Fibroblast of skin of scalp (primary cell): ENCODE measurements around the gene ZNF606. TPM values are rescaled to one million over a fixed set of nuclear protein-coding genes. Genes with fewer than 3 reads are reported as not detected.

Experiments used
- DNase-seq: peaks from one replicate; pipeline ENCODE4 v3.0.0-alpha.2; 2013
- polyA plus RNA-seq, 2 experiments: library from polyadenylated mRNA; unstranded; fragments of 120-200 nt; gene quantifications; one replicate each; pipeline ENCODE4 v1.2.1, GENCODE V29; 2013; ENCODE audit not compliant: insufficient read length in 2 of 2

Gene ZNF606
- 4.8 TPM for polyA plus RNA-seq (2013, experiment 1 of 2; ENCODE audit: insufficient read length)
- polyA plus RNA-seq (2013, experiment 2 of 2; ENCODE audit: insufficient read length), result 5.2 TPM

DNA sequence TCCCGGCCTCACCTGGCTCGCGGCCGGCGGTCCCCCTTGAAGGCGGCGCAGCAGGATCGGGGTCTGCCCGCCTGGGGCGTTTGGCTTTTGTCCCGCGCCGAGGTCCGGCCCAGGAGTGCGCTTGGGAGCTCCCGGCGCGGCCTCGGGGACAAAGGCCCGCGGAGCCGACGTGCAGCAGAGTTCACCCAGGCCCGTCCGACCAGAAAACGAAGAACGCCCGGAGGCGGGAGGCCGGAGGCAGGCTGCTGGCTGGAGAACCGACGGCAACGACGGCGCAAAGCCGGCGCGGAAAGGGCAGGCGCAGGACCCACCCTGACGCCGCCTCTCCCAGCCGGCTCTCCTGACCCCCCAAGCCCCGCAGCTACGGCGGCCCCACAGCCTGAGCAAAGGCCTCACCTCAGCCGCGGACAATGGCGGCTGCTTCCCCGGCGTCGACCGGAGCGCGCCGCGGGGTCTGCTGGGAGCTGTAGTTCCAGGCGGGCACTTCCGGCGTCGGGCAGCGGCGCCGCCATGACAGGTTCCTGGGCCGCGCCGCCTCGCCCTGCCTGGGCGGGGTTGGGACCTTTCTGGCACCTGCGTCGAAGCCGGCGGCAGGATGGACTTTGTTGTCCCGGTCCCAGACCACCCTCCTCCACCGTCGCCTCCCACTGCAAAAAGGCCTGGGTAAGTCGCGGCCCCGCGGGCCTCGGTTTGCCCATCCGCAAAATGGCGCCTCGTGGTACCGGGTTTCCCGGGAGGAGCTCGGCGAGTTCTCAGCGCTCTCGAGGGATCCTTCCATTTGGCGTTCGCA is at the start of gene ZNF606:
Gene ZNF606, minus strand, starts transcription at position 437 of the 790 bp plus-strand sequence. CDS start 1,501 bp downstream, outside the sequence.
- DNase-seq, result peak; percentile 90

DNA sequence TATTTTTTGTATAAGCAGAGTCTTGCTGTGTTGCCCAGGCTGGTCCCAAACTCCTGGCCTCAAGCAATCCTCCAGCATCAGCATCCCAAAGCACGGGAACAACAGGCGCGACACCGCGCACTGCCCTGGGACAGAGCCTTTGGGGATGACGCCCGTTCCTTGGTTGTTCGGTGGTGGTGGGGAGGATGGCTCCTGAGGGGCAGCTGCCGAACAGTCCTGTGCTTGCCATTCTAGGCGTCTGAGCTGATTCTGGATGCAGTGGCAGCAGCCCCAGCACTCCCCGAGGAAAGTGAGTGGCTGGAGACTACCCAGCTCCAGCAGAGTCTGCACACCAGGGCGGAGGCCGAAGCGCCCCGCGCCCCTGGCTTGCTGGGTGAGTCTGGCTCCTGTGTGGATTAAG is 49.6 kb upstream of the ZNF606 start:
- no peak for DNase-seq

DNA sequence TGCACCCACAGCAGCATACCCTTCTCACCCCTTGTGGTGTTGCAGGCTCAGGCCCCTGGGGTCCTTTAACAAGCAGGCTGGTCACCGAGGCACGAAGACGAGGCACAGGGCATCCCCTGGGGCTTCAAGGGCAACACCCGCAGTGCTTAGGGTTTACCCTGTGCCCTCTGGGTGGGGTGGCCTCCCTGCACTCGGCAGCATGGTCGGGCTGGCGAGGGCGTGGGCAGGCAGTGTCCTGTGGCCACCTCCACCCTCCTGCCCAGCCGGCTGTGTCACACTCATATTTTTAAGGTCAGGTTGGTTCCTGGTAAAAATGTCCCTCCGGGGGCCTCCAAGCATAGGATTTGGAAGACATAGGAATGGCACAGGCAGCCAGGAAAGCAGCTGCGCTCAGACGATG is 45.1 kb upstream of the ZNF606 start:
- no peak for DNase-seq

DNA sequence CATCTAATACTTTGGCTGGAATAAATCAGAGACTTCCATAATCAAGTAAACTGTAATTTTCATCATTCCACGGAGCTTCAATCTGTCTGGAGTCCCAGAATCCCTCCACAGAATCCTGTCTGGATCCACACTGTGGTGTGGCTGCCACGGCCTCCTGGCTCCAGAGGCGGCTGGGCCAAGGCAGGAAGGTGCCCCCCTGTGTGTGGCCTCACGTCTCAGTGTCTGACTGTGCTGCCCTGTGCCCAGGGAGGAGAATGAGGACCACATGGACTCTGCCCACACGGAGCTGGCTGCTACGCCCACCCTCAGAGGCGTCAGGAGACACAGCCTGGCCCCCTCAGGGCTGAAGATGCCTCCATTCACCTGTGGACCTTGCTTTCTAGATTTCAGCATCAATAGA is 44.2 kb upstream of the ZNF606 start:
- DNase-seq, result no peak

DNA sequence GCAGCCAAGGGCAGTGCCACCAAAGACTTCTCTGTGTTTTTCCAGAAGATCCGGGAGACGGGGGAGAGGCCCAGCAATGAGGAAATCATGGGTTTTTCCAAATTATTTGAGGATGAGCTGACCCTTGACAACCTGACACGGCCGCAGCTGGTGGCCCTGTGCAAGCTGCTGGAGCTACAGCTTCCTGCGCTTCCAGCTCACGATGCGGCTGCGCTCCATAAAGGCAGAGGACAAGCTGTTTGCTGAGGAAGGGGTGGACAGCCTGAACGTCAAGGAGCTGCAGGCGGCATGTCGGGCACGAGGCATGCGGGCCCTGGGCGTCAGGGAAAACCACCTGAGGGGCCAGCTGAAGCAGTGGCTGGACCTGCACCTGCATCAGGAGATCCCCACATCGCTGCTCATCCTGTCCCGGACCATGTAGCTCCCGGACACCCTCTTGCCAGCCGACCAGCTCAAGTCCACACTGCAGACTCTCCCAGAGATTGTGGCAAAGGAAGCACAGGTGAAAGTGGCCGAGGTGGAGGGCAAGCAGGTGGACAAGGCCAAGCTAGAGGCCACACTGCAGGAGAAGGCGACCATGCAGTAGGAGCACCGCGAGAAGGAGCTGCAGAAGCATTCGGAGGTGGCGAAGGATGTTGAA is 42.9 kb upstream of the ZNF606 start:
- no peak for DNase-seq

DNA sequence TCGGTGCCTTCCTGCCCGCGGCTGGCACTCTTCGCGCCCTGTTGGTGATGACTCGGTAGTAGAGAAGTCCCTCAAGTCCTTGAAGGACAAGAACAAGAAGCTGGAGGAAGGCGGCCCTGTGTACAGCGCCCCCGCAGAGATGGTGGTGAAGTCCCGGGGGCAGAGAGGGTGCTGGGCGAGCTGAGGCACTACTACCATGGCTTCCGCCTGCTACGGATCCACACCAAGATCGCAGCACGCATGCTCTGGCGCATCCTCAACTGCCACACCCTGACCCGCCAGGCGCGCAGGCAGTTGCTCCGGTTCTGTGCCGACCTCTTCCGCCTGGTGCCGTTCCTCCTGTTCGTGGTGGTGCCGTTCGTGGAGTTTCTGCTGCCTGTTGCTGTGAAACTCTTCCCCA is 42.3 kb upstream of the ZNF606 start:
- no peak for DNase-seq

DNA sequence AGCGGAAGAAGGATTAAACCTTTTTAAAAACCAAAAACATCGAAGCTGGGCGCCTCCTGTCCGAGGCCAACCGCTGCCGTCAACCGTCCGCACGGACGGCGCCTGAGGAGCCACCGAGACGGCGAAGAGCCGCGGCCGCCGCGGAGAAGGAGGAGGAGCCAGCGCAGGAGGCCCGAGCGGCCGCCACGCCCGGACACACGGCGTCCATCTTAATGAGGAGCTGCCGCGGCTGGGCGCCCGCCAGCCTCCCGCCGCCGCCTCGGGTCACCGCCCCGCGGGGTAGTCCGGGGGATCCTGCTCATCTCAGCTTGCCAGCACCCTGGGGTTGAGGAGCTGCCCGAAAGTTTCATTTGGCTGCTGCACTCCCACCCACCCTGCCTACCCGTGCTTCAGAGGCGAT is 41.8 kb upstream of the ZNF606 start:
- no peak for DNase-seq

DNA sequence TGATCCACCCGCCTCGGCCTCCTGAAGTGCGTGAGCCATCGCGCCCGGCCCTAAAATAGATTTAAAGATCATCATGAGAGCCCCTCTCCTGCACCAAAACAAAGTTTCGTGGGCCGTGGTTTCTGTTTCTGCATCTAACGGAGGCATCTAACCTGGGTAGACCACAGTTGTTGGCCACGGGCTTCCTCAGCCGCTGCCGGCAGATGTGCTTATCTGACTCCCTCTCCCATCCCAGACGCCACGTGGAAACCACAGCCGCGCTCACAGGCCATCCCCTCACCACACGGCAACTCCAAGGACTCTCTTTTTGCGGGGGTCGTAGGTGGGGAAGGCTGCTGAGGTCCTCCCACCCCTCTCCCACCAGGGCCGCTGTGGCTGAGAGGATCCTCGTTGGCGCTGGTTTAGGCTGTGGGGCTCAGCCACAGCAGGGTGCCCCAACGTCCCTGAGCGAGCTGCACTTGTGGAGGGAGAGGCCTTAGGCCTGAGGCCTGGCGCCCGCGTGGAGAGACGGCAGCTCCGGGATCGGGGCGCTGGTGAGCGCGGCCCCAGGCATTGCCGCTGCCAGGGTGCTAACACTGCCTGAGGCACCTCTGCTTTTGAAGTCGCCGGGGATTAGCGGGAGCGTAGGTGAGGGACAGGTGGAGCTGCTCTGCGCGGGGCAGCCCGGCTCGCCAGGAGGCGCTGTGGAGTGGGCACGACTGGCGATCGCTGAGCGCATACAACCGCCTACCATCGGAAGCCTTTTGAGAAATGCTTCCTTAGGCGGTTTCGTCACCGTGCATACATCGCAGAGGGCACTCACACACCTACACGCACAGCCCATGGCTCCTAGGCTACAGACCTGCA is 40.1 kb upstream of the ZNF606 start:
- no peak for DNase-seq

DNA sequence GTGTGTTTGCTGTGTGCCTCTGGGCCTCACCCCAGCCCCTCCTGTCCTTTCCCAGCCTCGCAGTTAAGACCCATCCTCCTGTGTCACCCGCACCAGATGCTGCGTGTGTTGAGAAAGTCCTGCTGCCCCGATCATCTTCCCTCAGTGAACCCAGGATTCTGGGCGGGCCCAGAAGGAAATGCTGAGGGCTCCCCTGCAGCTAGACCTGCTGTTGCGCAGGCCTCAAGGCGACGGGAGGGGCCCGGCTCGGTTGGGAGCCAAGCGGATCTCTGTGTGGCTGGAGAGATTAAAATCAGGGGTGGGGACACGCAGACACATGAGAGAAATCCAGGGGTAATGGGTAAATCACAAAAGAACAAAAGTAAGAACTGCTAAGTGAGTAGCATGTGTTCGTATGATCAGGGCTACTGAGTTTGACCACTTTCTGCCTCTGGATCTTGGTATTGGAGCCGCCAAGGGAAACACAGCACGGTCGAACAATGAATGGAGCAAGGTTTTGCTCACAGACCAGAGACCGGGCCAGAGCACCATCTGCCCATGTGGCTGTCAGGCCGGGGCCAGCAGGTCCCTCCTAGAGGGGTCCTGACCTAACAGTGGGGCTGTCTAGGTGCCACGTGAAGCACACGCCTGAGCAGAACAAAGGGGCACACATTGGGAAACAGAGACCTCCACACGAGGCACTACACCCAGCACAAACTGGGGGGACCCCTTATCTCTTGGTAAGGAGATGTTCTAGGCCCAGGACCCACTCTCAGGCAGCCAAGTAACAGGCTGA is 38.3 kb upstream of the ZNF606 start:
- DNase-seq, result no peak

DNA sequence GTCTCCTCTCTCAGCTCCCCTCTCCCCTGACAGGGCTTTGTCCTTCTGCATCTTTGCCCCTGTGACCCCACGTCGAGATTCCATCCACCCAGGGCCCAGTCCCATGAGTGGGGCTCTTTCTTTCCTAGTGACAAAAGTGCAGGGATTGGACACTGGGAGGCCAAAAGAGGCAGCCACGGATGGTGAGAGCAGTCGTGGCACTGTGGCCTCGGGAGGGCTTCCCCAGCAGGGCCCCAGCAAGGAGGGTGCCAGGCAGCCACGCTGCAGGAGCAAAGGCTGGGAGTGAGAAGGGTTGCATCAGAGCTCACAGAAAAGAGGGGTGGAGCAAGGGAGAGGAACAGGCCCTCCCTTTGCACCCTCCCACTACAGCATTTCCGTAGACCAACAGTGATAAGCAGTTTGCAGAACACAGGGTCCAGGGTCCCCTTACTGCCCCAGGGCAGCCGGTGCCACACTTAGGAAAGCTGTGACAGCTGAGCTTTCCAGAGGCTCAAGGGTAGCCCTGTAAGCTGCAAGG is 36.1 kb upstream of the ZNF606 start:
- no peak for DNase-seq

DNA sequence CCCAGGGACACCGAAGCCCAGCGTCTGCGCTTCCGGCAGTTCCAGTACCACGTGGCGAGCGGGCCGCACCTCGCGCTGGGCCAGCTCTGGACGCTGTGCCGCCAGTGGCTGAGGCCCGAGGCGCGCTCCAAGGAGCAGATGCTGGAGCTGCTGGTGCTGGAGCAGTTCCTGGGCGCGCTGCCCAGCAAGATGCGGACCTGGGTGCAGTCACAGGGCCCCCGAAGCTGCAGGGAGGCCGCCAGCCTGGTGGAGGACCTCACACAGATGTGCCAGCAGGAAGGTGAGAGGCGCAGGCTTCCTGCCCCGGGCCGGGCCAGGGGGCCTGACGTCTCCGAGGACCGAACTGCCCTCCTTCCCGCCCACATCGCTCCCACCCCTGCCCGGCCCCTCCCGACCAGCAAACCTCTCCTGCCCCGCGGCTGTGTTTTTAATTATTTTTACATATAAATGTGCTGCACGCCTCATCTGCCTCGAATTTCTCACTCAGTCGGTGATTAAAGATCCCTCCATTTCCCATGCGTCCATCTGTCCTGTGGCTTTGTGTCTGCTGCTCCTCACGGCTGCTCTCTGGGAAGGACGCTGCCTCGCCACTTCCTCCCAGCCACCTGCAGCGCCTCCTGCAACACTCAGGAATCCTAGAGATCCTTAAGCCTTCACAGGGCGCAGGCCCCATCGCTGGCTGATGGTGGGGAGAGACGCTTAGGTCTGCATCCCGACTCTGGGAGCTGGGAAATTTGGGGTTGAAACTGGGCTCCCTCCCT is 35.5 kb upstream of the ZNF606 start:
- no peak for DNase-seq

DNA sequence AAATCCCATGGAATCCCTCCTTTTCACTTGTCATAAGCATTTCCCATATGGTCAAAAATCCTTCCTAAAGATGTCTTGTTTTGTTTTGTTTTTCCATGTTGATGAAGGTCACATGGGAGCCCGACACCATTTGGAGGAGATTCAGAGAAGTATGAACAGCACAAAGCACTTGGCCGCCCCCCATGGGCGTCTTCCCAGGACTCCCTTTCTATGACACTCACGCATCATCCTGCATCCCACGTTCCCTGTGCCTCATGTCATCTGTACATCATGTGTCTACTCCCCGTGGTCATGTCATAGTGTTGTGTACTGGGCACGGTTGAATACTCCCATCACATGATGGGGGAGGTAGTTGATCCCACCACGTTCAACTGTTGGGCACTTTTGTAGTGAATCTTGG is 33.2 kb upstream of the ZNF606 start:
- DNase-seq, result no peak

DNA sequence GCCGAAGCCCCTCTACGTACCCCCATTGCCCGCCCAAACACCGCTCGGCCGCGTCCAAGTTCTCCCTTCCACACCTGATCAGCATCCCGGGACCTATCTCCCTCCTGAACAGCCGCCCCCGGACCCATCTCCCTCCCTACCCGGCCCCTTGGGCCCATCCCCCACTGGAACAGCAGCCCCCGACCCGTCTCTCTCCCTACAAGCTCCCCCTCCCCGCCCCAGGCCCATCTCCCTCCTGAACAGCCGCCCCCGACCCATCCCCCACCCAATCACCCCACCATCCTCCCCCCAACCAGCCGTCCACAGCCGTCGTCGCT is 31.8 kb upstream of the ZNF606 start:
- DNase-seq, result no peak

DNA sequence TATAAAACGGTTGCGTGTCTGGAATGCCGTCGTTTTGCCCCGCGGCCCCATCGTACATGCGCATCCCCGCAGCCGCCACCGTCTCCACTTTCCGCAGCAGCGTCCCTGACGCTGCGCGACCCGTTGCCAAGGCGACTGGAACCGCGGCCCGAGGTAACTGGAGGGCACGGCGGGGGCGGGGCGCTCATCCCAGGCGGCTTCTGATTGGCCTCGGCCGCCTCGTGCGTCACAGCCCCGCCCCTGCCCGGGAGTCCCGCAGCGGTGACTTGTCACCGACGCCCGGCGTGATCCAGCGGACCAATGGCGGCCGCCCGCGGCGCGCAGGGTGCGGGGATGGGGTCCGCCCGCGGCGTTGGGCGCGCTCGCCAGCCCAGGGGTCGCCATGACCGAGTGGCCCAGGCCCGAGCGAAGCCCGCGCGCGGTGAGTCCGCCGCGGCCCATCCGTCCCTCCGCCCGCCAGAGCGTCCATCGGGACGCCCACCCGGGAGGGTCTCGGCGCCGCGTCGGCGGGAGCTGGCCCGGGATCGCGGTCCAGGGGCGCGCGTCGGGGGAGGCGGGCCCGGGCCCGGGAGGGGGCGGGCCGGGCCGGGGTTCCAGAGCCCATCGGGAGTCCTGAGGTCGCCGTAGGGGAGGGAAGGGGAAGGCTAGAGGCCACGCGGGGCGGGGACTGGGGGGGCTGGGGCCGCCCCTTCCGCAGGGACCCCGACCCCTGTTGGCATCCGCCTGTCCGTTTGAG is 31.3 kb upstream of the ZNF606 start, which contains the start of gene ZSCAN1:
Gene ZSCAN1, plus strand, starts transcription at position 285 of the 736 bp plus-strand sequence. CDS start 3,812 bp downstream, outside the sequence.
- peak; percentile 86 for DNase-seq

DNA sequence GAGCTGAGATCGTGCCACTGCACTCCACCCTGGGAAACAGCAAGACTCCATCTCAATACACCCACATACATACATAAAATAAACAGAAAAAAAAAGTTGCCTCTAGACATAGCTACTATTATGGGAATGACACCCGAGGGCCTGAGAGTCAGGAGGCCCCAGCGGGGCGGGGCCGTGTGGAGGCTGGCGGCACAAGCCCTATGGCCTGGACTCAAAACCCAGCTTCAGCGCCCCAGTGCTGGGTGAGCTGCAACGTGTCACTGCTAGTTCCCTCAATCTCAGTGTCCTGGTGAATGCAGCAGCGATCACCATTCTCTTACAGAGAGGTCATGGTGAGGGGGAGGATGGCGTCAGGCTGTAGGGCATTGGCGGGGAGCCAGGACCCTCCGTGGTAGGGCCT is 22.0 kb upstream of the ZNF606 start:
- DNase-seq, result no peak

DNA sequence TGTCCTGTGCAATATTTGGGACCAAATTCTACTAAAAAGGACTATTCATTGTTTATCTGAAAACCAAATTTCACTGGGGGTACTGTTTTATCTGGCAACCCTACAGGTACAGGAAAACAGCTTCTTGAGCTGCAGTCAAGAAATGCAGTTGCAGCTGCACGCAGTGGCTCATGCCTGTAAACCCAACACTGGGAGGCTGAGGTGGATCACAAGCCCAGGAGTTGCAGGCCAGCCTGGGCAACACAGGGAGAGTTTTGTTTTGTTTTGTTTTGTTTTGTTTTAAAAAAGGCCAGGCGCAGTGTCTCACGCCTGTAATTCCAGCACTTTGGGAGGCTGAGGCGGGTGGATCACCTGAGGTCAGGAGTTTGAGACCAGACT is 19.7 kb upstream of the ZNF606 start:
- DNase-seq, result no peak

DNA sequence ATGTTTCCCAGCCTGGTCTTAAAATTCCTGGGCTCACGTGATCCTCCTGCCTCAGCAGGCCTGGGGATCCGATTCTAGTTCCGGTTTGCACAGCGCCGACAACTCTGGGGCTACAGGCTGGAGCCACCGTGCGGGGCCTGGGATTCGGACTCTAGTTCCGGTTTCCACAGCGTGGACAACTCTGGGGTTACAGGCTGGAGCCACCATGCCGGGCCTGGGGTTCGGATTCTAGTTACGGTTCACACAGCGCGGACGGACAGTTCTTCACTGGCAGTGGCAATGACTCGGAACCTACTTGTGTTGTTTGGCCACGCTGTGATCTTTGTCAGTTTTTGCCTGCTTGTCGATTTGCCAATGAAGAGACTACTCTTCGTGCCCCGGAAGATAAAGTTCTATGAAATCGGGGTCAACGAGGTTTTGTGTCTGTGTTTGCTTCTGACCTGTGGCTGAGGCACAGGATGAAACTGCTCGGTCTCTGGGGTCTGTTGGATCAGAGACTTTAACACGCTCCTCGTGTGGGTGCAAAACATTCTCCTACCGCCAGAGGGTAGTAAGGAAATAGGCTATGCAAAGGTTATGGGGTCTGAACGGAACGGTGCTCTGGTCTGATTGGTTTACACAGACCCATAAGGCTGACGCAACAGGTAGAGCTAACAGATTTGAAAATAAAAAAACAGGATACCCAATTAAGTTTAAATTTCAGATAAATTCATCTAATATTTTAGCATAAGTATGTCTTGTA is 19.1 kb upstream of the ZNF606 start:
- peak; percentile 38 for DNase-seq

DNA sequence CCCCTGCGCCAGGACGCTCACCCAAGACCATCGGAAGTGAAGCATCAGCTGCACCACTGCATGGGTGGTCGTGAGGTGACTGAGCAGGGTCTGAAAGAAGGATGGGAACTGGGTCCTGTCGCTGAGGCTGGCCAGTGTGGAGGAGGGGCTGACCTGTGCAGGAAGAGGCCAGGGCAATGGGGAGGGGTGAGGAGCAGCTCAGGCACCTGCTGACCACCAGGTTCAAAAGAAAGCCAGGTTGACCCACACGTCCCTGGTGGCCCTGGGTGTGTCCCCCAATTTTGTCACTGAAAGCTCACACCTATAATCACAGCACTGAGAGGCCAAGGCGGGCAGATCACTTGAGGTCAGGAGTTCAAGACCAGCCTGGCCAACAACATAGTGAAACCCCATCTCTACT is 17.5 kb upstream of the ZNF606 start:
- no peak for DNase-seq

DNA sequence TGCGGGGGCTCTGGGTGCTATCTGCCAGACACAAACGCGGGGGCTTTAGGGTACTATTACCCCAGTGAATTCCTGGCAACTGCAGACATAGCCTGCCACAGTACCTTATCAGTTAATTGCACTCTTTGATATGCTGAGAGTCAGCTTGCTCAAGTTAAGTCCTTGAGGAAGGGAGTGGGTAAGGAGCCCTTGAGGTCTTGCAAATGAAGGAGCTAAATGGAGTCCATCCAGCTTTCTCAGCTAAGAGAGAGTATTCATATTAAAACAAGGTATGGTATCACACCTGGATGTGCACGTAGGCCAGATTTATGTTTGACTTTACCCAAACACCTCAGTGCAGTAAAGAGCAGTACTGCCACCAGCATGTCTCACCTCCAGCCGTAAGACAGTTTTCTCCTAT is 11.5 kb upstream of the ZNF606 start:
- DNase-seq, result no peak

DNA sequence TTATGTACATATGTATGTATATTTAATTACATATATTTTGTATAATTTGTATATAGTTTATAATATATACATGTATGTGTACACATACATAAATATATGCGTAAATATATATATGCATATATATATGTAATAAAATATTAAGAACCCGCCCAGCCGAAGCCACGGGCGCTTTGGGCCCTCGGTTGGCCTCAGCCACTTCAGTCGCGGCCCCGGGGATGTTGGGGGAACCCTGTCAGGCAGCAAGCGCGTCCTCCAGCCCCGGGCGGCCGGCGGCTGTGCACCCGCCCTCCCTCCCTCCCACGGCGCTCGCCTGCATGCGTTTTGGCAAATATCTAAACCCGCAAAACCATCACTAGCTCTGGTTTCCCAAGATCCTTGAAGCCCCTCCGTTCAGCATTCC is 7.9 kb upstream of the ZNF606 start:
- DNase-seq, result no peak
